Ovary (tissue), 3 donors: ENCODE results near the gene LRP1B.

ENCODE experiments used
- CTCF ChIP-seq, 3 donors: fragments of 450-650 bp in 2 of 3; fragments of 200-600 bp in 1 of 3; IDR thresholded peaks; one replicate each; pipeline versions ENCODE4 v1.5.1 to v1.8.0; 2016 to 2022; ENCODE audit warnings: antibody characterized with exemption in 3 of 3, mild to moderate bottlenecking in 1 of 3
- POLR2A ChIP-seq: fragments of 450-650 bp; IDR thresholded peaks from one replicate; pipeline ENCODE4 v1.6.1; 2017; ENCODE audit warnings: antibody characterized with exemption, mild to moderate bottlenecking, moderate library complexity
- donor health status: DM: no; HTN: no; CAD: no.

GRCh38 chr2:140943867-140944266 is 1186.9 kb downstream of the LRP1B start:
- TF ChIP-seq CTCF (IDR thresholded peaks at IDR 0.05) (no peak), POLR2A (no peak)
